Hepatocyte (in vitro differentiated cells): Measurements from ENCODE around the gene TANGO6. TPM values are rescaled to one million over a fixed set of nuclear protein-coding genes. Genes with fewer than 3 reads are reported as not detected.

Experiments used
- DNase-seq: peaks from one replicate; pipeline ENCODE4 v3.0.0-alpha.2; 2016; ENCODE audit warnings: low spot score
- H2AFZ ChIP-seq: fragments of 200-600 bp; sonication (generic); 2 replicates; pipeline ENCODE4 v1.6.0; 2016; ENCODE audit warnings: antibody characterized with exemption, mild to moderate bottlenecking
- H3K27ac ChIP-seq: fragments of 200-600 bp; sonication (generic); 2 replicates; pipeline ENCODE4 v1.5.1; 2016; ENCODE audit warnings: mild to moderate bottlenecking
- H3K27me3 ChIP-seq: fragments of 200-600 bp; sonication (generic); 2 replicates; pipeline ENCODE4 v1.6.1; 2016
- H3K36me3 ChIP-seq: fragments of 200-600 bp; sonication (generic); replicated peaks from 2 replicates; pipeline ENCODE4 v1.5.1; 2016; ENCODE audit warnings: low read depth; ENCODE audit not compliant: insufficient read depth
- H3K4me1 ChIP-seq: fragments of 200-600 bp; sonication (generic); 2 replicates; pipeline ENCODE4 v1.5.1; 2016; ENCODE audit warnings: mild to moderate bottlenecking, moderate library complexity; ENCODE audit not compliant: insufficient read depth
- H3K4me2 ChIP-seq: fragments of 200-600 bp; sonication (generic); 2 replicates; pipeline ENCODE4 v1.6.0; 2016
- H3K4me3 ChIP-seq: fragments of 200-600 bp; sonication (generic); 2 replicates; pipeline ENCODE4 v1.5.1; 2016; ENCODE audit warnings: mild to moderate bottlenecking
- H3K79me2 ChIP-seq: fragments of 200-600 bp; sonication (generic); 2 replicates; pipeline ENCODE4 v1.6.0; 2017; ENCODE audit warnings: mild to moderate bottlenecking
- H3K9me2 ChIP-seq: fragments of 200-600 bp; sonication (generic); replicated peaks from 2 replicates; pipeline ENCODE4 v1.6.0; 2017; ENCODE audit warnings: mild to moderate bottlenecking; ENCODE audit not compliant: insufficient read depth
- H3K9me3 ChIP-seq: fragments of 200-600 bp; sonication (generic); 2 replicates; pipeline ENCODE4 v1.5.1; 2016; ENCODE audit warnings: low read depth, mild to moderate bottlenecking
- H4K20me1 ChIP-seq: fragments of 200-600 bp; sonication (generic); 2 replicates; pipeline ENCODE4 v1.6.0; 2016; ENCODE audit warnings: mild to moderate bottlenecking; ENCODE audit not compliant: insufficient read depth, poor library complexity, severe bottlenecking
- CTCF ChIP-seq: fragments of 200-600 bp; sonication (generic); IDR thresholded peaks from 2 replicates; pipeline ENCODE4 v1.5.1; 2016; ENCODE audit warnings: antibody characterized with exemption, mild to moderate bottlenecking; ENCODE audit not compliant: poor library complexity
- EZH2 ChIP-seq: fragments of 200-600 bp; sonication (generic); IDR thresholded peaks from 2 replicates; pipeline ENCODE4 v1.6.1; 2016; ENCODE audit warnings: antibody characterized with exemption, mild to moderate bottlenecking, borderline replicate concordance
- EZH2phosphoT487 ChIP-seq: fragments of 200-600 bp; sonication (generic); IDR thresholded peaks from one replicate; pipeline ENCODE4 v1.6.1; 2018; ENCODE audit warnings: antibody characterized with exemption, mild to moderate bottlenecking, low read depth, moderate library complexity; ENCODE audit not compliant: unreplicated experiment, severe bottlenecking
- WGBS: methylation state at CpG from one replicate; pipeline ENCODE4 v1.1.6; 2016; ENCODE audit warnings: low lambda C conversion rate; ENCODE audit errors: missing lambda C conversion rate; 5-methylcytosine and 5-hydroxymethylcytosine counted together
- polyA plus RNA-seq: library from polyadenylated mRNA; unstranded; fragments of >200 nt; fragmentation: Nextera tagmentation; extraction: Ambion mirVana; gene quantifications from 2 replicates; pipeline ENCODE4 v1.2.1, GENCODE V29; 2016
- total RNA-seq: library from RNA; depleted of rRNA; stranded (reverse); fragments of >200 nt; gene quantifications from 2 replicates; pipeline ENCODE4 v1.2.3, GENCODE V29; 2014

Gene TANGO6
- total and polyA plus RNA-seq, 2 experiments from 2014 or later, result 4.8 to 6.5 TPM

DNA sequence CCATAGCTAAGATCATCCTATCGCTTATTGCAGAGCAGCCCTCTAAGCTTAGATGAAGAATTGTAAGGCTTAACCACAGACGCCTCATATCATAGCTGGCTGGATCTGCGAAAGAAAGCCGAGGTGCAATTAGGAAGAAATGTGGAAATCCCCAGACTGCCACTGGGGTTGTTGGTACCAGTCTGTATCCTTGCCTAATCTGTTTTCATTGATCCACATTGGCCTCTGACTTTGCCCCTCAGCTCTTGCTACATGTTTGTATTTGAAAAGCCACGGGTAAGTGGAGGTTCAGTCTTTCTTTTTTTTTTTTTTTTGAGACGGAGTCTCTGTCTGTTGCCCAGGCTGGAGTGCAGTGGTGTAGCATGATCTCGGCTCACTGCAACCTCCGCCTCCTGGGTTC, 48.9 kb downstream of the TANGO6 start:
- H3K27ac ChIP-seq, result no peak overlapping the region
- H2AFZ ChIP-seq, result no peak overlapping the region
- no peaks in the 10 kb centered on the region for H3K27me3 ChIP-seq
- no peak for TF ChIP-seq EZH2
- no peak for TF ChIP-seq CTCF
- no peaks in the 10 kb centered on the region for H3K9me2 ChIP-seq
- WGBS, result 84% methylated on average over 8 of the region's 8 CpGs
- H3K79me2 ChIP-seq, result no peaks in the 10 kb centered on the region
- no peak for DNase-seq
- H3K4me1 ChIP-seq, result no peaks in the 10 kb centered on the region
- H4K20me1 ChIP-seq, result no peaks in the 10 kb centered on the region
- no peaks in the 10 kb centered on the region for H3K36me3 ChIP-seq
- H3K4me3 ChIP-seq, result no peak overlapping the region
- no peak overlapping the region for H3K4me2 ChIP-seq
- no peaks in the 10 kb centered on the region for H3K9me3 ChIP-seq

DNA sequence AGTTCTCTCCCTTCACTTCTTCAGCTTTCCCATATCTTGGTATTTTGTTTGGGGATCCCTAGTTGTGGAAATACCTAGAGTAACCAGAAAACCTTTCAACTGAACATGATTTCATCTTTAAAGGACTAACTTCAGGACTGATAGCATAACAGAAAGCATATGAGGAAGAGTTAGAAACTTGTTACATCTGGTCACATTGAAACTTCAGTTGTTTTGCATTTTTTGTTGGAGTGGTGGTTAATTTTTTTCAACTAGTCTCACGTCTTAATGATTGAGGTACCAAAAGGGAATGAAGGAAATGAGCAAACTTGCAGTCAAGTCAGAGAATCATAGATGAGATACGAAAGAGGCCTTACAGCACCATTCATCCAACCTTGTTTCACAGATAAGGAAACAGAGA, 49.6 kb downstream of the TANGO6 start:
- H3K4me3 ChIP-seq, result no peak overlapping the region
- no peak overlapping the region for H2AFZ ChIP-seq
- no peak overlapping the region for H3K27ac ChIP-seq
- H3K79me2 ChIP-seq, result no peaks in the 10 kb centered on the region
- WGBS, result 95% methylated on average over 2 of the region's 2 CpGs
- TF ChIP-seq CTCF, result no peak
- TF ChIP-seq EZH2phosphoT487, result no peak
- TF ChIP-seq EZH2, result no peak
- H3K9me3 ChIP-seq, result no peaks in the 10 kb centered on the region
- no peaks in the 10 kb centered on the region for H3K4me1 ChIP-seq
- no peaks in the 10 kb centered on the region for H3K36me3 ChIP-seq
- no peaks in the 10 kb centered on the region for H3K27me3 ChIP-seq
- no peak for DNase-seq
- no peaks in the 10 kb centered on the region for H3K9me2 ChIP-seq
- no peak overlapping the region for H3K4me2 ChIP-seq
- no peaks in the 10 kb centered on the region for H4K20me1 ChIP-seq

DNA sequence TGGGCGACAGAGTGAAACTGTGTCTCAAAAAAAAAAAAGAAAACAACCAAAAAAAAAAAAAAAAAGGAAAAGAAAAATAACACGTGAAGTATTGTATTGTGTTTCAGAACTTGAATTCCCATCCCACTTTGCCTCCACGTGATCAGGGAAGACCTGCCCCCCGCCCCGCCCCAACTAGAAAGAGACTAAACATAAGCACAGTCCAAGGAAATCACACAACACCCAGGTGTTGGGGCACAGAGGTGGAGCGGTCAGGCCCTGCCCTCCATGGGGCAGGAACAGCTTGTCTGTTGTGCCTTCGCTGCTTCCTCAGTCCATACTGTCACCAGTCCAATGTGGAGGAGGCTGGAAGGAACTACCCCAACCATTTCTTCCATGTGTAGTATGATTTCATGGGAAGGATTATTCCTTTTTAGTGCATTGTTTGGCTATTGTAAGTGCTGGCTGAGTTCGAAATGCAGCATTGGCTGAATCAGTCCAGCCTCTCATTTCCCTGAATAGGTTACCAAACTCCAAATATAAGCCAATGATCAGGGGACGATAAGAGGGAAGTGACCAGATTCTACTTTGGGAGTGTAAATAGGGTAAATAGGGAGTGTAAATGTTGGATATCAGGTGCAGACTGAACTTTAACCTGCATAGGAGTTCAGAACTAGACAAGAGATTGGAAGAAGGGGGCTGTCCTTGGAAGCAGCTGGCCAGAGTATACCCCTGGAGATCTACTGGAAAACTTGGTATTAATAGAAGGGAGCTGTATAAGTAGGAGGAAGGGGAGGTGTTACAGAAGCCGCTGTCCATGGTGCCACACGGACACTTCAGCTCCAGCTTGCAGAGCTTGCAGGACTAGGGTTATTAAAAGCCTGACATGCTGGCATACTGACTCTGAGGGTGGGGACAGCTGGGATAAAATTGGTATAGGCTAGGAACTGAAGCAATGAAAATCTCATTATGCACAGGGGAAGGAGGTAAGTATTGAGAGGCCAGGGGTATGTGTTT, 50.7 kb downstream of the TANGO6 start:
- WGBS, result 83% methylated on average over 10 of the region's 11 CpGs
- Histone ChIP-seq H3K4me2 (no peak overlapping the region), H2AFZ (no peak overlapping the region), H3K4me3 (no peak overlapping the region), H4K20me1 (no peaks in the 10 kb centered on the region), H3K36me3 (no peaks in the 10 kb centered on the region), H3K4me1 (no peaks in the 10 kb centered on the region), H3K9me2 (no peaks in the 10 kb centered on the region), H3K27ac (no peak overlapping the region), H3K27me3 (no peaks in the 10 kb centered on the region), H3K9me3 (no peaks in the 10 kb centered on the region), H3K79me2 (no peaks in the 10 kb centered on the region)
- DNase-seq, result peak; percentile 80
- TF ChIP-seq EZH2, result no peak
- no peak for TF ChIP-seq CTCF
- no peak for TF ChIP-seq EZH2phosphoT487
